GM21529 (cell line): ENCODE results near the gene BABAM2.

ENCODE experiments used
- ATAC-seq: cut with Tn5 transposase; IDR thresholded peaks from one replicate; pipeline ENCODE4 v1.9.1; 2021; ENCODE audit not compliant: unreplicated experiment

The BABAM2 gene

DNA sequence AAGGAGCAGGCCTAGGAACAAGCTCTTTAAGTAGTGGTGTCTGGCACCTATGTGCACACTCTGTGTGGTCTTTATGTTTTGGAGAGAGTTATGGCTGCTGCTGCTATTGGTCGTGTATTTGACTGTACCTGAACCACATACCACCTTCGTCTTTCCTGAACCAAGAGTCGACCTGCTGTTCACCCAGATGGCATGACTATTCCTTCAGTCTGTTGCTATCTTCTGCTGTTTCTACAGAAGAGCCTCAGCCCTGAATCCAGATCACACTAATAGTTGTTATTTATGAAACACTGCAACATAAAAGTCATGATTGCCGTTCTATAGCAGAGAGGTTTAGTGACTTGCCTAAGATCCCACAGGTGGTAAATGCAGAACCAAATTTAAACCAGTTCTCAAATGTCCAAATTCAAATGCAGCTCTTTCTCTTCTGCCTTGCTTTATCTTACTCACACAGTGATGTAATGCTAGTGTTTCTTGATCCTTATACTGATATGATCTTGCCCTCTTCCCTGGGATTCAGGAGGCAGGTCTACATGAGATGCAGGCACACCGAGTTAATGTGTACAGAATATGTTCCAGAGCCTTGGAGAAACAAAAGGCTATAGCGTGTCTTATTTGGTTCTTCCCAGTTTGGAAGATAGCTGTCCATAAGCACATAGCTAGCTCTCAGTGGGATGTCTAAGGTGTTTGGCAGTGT, 380.1 kb downstream of the BABAM2 start:
- no peak for ATAC-seq

DNA sequence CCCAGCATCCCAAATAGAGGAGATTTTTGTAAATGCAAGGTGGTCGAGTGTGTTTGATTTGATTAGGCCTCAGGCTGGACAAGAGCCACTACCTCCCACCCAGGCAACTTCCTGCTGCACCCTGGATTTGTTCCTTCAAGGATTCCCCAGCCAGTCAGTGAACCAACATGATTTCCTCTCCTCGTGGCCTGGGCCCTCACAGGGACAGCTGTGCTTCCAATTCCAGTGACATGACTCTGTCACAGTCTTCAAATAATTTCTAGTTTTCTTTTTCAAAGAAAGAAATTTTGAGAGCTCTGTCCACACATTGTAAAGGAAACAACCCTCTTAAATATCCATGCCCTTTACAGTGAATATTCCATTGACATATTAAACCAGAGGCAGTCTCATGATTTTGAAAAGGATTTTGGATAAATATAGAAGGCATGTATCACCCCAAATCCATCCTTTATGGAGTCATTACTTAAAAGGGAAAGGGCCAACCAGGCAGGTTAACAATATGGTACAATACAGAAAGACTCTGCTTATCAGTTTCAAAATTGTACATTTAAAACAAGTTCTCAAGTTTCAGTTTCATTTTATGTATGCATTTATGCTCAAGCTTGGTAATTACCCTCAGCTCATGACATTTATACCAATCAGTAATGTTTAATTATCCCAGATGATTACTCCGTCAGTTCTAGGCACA, 380.8 kb downstream of the BABAM2 start:
- no peak for ATAC-seq

DNA sequence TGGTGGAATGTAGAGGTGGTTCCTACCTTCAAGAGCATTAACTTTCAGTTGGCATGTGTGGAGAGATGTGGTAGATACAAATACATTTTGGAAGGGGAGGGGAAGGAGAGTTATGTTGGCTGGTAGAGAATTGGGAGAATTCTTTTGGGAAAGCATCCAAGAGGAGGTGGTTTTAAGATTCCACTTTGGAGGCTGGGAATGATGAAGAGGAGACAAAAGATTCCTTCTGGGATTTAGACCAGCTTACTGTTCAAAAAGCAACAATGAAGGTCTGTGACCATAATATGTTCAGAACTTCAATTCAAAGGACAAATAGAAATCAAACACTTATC, 381.4 kb downstream of the BABAM2 start:
- ATAC-seq = no peak

DNA sequence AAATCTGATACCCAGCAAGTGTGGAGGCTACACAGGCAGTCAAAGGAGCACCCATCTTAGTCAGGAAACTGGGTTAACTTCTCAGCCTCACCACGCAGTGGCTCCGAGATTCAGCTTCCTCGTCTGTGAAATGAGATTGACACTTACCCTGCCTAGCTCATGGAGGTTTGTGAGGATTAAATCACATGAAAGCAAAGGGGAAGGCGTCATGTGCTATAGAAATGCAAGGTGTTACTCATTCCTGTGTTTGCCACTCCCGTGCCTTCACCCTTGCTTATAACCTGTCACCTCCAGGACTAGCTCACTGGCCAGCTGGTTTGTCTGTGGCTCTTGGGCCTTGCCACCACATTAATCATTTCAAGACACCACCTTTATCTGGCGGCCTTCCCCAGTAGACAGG, 383.2 kb downstream of the BABAM2 start:
- no peak for ATAC-seq

DNA sequence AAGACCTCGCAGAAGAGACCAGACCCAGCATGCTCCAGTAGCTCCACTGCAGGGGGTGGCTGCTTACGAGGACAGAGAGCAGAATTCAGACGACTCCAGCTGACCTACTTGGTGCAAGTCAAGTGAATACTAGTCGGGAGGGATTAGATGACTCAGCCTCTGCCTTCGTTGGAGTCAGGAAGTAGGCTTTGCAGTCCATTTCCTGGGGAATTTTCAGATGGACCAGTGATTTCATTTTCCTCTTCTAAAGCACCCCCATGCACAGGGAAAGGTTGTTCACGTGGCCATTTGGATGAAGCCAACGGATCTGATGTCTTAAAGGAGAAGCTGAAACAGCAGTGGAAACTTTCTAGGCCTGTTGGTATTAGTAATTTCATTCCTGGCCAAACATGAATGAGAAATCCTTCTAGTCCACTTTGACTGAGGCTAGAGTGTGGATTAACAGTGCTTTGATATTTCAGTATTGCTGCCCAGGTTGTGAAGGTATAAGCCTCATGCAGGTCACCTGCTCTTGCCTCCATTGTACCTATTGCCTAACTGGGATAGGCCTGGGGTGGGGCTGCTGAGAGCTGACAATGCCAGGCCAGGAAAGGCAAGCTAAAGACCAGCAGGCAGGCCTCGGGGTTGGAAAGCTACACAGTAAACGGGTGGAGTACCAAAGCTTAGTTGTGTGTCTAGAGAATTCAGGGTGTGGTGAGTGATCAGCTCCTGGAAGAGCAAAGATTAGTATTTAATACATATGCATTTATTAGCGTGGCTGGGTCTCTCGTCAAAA, 384.6 kb downstream of the BABAM2 start:
- no peak for ATAC-seq

DNA sequence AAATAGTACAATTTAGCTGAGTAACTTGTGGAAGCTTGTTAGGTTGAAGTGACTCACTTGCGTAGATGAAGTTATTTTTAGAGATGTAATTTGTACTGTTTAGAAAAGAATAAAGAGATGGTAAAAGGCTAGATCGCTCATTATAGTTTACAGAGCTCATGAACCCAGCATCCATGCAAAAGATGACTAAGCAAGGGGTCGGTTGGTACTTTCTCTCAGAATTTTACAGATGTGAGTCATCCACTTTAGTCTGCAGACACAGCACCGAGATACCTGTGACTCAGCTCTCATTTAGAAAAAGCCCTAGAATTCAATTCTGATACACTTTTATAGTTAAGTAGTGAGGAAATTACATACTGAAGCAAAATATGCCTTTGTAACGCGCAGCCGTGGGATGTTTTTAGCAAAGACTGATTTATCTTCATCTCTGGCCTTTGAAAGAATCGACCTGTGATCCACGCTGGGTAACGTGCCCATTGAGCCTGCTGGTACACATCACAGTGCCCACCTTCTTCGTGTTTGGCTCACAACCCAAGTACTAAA, 385.6 kb downstream of the BABAM2 start:
- peak; percentile 55 for ATAC-seq

DNA sequence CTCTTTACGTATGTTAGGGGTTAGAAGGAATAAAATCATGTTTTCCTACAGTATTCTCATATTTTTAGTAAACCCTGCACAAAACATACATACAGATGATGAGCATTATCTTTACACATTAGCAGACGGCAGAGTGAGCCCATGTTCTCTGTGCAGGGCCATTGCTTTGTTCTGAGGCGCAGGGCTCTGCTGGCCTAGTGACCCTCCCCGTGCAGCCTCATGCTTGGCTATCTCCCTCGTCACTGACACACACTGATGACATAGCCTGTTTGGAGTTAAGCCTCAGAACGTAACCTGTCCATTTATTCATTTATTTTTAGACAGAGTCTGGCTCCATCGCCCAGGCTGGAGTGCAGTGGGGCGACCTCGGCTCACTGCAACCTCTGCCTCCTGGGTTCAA, 386.3 kb downstream of the BABAM2 start:
- no peak for ATAC-seq

DNA sequence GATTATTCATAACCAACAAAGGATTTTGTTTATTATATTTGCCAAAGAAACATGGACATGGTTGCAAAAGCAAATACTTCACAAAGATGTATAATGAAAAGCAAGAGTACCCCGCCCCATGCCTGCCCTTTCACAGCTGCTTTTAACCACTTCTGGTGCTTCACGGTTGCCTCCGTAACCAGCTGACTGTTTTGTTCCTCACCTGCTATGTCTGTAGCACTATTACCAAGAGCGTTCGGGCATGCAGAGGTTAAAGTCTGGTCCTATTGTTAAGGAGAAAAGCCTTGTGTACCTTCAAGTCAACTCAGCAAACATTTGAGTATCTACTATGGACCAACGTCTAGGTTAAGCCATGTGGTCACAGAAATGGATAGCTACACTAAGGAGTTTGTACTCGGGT, 386.9 kb downstream of the BABAM2 start:
- no peak for ATAC-seq

DNA sequence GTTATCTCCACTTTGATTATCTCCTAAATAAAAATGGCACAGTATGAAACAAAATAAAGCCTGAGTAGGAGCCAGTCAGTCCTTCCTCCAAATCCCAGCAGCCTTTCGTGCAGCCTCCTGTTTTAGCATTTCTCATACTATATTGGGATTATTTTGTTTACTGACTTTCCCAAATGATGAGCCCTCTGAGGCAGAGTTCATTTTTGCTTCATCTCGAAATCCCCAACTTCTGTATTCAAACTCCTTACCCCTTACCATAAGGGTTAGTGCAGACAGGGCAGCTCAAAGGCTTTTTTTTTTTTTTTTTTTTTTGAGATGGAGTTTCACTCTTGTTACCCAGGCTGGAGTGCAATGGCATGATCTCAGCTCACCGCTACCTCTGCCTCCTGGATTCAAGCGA, 388.8 kb downstream of the BABAM2 start:
- ATAC-seq = no peak

DNA sequence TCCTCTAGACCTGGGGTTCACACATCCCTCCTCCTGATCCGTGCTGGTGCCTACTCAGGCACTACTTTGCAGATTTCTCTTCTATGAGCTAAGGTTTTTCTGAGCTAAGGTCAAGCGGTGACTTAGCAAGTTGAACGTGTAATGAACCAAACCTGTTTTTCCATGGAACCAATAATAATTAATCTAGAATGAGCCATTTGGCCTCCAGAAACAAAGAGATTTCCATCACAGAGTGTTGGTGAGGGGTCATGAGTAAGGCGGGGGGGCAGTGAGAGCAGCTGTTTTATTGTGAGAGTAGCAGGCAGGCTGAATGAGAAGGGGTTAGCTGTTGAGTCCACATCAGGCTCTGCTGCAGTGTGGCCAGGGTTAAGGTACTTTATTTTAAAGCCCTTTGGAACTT, 390.1 kb downstream of the BABAM2 start:
- ATAC-seq = no peak

DNA sequence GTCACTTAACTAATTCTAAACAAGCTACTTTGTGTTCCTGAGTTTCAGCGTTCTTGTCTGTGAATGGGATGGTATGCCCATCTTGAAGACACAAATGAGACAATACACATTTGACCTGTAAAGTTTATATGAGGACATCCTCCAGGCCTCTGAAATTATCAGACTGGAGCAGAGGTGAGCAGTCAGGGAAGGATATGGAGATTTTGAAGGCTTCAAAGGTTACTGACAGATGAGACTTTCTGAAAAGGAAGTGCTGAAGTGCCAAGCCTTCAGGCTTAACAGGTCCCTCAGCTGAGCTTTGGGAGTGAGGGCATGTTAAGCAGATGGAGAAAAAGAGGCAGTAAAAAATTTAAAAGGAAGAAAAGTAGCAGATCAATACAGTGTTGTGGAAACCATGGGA, 391.2 kb downstream of the BABAM2 start:
- ATAC-seq = no peak

DNA sequence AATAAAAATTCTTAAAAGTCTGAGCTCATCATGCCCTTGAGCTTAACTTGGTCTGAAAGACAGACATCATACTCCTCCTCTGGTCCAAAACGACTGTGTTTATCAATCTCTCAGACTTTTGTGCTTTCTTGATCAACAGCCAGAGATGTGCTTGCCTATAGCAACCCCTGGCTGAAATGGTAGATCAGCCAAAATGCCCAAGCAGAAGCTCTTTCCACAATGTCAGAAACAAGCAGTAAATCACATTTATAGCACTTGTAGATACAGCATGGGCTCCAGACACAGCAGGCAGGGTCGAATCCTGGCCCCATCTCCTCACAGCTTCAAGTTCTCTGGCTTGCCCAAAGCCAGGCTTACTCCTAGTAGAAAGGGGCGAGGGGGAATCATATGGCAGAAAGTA, 391.7 kb downstream of the BABAM2 start:
- no peak for ATAC-seq

DNA sequence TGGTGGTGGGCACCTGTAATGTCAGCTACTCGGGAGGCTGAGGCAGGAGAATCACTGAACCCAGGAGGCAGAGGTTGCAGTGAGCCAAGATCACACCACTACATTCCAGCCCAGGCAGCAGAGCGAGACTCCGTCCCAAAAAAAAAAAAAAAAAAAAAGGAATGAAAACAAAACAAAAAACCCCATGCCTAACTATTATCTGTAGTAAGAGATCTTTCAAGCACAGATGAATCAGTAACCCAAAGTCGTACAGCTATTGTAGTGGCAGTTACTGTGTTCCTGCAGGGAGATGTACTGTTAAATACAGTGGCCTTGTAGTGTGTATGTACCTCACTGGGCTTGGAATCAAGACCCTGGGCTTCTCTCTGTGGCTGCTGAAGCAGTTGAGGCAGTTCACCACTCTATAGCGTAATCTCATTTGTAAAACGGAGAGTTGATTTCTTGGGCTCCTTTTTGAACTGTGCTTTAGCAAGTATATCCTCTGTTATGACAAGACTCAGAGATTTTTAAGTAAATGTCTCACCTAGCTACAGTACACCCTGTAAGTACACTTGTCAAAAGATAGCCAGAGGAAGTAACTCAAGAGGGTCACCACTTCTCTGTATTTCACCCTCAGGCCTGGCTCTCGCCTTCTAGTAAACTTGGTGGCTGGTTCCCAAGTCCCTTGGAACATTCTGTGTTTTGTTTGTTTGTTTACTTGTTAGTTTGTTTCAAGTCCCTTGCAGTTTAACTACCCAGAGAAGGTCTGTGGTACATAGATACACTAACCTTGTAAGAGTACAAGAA, 392.5 kb downstream of the BABAM2 start:
- no peak for ATAC-seq

DNA sequence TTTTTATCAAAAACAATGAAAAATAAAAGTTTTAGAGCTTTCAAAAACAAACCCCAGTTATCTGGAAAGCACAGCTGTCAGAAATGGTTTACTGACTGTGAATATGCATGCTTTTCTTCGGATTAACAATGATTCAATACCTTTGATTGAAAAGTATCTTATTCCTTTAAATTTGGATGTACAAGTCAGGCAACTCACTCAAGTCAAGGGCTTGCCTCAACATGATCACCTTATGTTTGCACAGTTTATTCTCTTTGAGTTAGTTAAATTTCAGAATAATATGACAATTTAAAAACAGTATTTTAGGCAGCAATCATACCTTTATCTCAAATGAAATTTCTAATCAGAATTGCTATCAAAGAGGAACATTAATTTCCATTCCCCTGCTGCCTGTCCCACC, 393.3 kb downstream of the BABAM2 start:
- ATAC-seq = no peak

DNA sequence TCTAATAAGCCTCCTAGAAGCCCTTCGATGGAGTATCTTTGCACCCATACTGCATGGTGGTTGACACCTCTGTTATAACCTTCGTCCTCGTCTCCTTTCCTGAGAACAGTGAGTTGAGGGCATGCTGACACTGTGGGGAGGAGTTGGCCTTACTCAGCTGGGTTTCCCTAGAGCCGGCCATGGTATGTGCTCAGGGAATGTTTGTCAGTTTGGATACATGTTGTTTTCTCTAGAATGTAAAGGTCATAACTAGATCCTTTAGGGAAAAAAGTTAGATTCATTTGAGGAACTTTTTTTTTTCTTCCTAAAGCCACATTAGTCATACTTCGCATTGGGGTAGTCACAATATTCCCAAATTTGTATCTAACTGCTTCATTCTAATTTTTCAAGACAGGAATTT, 396.1 kb downstream of the BABAM2 start:
- no peak for ATAC-seq

DNA sequence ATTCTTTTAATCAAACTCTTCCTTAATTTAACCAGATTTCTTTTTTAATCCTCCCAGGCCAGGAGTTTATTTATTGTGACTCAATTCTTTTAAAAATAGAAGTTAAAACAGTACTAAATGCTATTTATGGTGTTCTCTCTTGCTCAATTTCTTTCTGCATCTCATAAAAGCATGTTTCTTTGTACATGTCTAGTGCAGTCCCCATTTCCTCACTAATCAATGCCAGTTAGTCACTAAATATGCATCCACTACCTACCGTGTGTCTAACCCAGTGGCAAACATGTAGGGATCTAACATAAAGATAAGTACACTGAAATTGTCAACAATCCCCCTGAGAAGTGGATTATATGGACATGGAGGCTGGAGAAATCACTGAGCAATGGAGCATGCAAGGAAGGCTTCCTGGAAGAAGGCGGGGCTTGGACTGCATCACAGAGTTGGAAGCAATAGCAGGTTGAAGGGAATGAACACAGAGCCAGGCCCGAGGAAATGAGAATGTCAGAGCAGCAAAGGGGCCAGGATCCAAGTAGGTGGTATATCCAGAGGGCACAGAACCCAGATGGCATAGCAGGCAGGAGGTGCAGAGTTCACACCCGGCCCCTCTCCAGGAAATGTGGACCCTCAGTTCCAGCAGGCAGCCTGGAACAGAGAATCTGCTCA, 396.9 kb downstream of the BABAM2 start:
- no peak for ATAC-seq

DNA sequence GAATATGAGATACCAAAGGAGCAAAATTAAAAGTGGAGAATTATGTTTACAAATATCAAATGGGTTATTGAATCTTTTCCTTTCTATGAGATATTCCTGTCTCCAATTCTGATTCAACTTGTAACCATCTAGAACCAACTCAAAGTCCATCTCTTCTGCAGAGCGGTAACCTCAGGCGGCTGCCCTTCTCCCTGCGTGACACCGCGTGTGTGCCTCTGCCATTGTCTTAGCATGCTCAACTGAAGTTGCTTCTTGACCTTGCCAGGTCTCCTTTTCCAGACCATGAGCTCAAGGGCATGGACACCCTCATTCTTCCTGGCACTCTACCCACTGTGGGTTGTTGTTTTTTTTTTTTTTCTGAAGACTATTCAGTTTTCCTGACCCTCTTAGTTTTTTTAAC, 398.1 kb downstream of the BABAM2 start:
- ATAC-seq = no peak

DNA sequence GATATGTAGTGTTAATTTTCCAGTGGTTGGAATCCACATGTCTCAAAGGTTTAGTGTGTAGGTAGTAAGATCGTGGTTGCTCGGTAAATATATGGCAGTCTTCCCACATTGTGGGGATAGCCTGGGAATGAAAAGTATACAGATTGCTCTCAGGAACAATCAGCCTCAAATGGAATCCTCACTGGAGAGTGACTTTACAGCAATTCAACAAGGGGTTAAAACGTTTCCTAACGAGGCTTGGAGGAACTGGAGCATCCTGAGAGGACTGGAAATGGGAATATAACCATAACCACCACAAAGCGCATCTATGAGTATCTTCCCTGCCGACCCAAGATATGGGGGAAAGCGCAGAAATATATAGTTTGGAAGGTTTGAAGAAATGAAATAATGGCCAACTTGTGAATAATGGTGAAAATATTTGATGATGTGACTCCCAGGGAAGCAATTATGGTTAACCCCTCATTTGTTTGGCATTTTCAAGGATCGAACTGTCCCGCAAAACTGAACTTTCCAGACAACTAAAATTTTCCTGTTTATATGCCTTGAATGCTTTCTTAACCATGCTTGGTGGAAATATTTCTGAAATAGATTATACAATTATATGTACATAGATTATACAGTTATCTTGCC, 401.4 kb downstream of the BABAM2 start:
- no peak for ATAC-seq

DNA sequence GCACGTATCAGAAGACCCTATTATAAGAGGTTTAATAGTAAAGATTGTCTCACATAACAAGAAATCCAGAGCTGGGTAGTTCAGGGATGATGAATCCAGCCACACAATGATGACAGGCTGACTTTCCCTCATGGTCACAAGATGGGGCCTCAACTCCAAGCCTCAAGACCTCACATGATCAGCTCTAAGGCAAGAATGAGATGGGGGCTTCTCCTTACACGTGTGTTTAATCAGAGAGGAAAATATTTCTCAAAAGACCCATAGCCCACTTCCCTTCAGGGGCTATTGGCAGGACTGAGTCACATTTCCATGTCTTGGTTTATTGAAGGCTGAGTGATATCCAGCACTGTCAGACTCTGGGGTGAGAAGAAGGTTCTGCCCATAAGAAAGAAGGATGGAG, 402.0 kb downstream of the BABAM2 start:
- no peak for ATAC-seq

DNA sequence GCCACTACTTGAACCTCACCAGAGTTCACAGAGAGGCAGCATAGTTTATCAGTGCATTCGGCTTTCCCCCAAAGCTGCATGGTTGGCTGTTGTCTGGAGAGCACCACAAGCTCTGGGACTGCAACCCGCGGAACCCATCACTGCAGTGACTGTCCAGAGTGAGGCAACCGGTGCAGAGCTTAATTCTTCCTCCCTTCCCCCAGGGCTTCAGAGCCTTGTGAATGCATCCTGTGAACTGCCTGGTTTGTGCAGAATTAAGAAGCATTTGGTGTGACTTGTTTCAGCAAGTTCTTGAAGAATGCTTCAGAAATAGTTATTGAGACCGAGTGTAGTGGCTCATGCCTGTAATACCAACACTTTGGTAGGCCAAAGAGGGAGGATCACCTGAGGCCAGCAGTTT, 402.9 kb downstream of the BABAM2 start:
- no peak for ATAC-seq
